BE2C (cell line): Measurements from ENCODE around the gene ZNF701.
A peak's percentile ranks its signal among the peaks of the same experiment; 100 is the strongest.
"Not testable (repeated sequence)": the region's sequence is repeated elsewhere in the genome, so short reads cannot be mapped to it uniquely, and the experiment has no call there.

ENCODE experiments used
- DNase-seq: peaks from one replicate; pipeline ENCODE4 v3.0.0-alpha.2; 2020
- H3K27me3 ChIP-seq: fragments of 250-450 bp; sonication (Bioruptor Pico); 2 replicates; pipeline ENCODE4 v1.5.1; 2020; ENCODE audit warnings: mild to moderate bottlenecking
- H3K36me3 ChIP-seq: fragments of 250-450 bp; sonication (Bioruptor Pico); 2 replicates; pipeline ENCODE4 v1.5.1; 2020; ENCODE audit warnings: mild to moderate bottlenecking
- H3K4me1 ChIP-seq: fragments of 250-450 bp; sonication (Bioruptor Pico); 2 replicates; pipeline ENCODE4 v1.5.1; 2020
- H3K4me3 ChIP-seq: 2 replicates; pipeline ENCODE4 v1.5.1; 2011; ENCODE audit warnings: low read depth, low read length
- H3K9me3 ChIP-seq: fragments of 250-450 bp; sonication (Bioruptor Pico); 2 replicates; pipeline ENCODE4 v1.5.1; 2020
- CTCF ChIP-seq: IDR thresholded peaks from 2 replicates; pipeline ENCODE4 v1.5.1; 2012; ENCODE audit warnings: mild to moderate bottlenecking, low read depth, low read length

The ZNF701 gene

DNA sequence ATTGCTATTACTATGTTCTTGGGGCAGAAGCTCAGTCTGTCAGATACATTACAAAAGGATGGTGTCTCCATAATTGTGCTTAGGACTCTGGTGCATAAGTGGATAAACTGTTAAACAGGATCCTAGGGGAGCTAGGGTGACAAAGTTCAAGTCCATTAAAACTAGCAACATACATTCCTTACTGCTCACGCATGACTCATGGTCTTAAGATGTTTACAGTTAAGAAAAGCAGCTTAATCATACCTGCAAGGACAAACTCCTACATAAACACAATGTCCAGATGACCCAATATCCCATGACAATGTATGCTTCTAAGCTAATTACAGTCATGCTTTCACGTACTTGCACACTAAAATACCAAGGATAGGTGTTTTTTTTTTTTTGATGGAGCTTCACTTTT is 3.5 kb upstream of the ZNF701 start:
- Histone ChIP-seq H3K27me3 (no peaks in the 10 kb centered on the region), H3K9me3 (no peaks in the 10 kb centered on the region), H3K36me3 (no peaks in the 10 kb centered on the region), H3K4me3 (no peak overlapping the region), H3K4me1 (no peaks in the 10 kb centered on the region)
- DNase-seq, result no peak
- no peak for TF ChIP-seq CTCF

GRCh38 chr19:52567921-52568320 is 2.2 kb upstream of the ZNF701 start:
- TF ChIP-seq CTCF, result no peak
- H3K27me3 ChIP-seq, result no peaks in the 10 kb centered on the region
- no peak for DNase-seq
- no peaks in the 10 kb centered on the region for H3K4me1 ChIP-seq
- H3K4me3 ChIP-seq, result no peak overlapping the region
- H3K36me3 ChIP-seq, result no peaks in the 10 kb centered on the region
- no peaks in the 10 kb centered on the region for H3K9me3 ChIP-seq

GRCh38 chr19:52569638-52569999 is 468 bp upstream of the ZNF701 start:
- H3K9me3 ChIP-seq, DNase-seq, H3K4me1 ChIP-seq, H3K36me3 ChIP-seq, H3K27me3 ChIP-seq: not testable (repeated sequence)
- peak overlapping the region; percentile 94 for H3K4me3 ChIP-seq

DNA sequence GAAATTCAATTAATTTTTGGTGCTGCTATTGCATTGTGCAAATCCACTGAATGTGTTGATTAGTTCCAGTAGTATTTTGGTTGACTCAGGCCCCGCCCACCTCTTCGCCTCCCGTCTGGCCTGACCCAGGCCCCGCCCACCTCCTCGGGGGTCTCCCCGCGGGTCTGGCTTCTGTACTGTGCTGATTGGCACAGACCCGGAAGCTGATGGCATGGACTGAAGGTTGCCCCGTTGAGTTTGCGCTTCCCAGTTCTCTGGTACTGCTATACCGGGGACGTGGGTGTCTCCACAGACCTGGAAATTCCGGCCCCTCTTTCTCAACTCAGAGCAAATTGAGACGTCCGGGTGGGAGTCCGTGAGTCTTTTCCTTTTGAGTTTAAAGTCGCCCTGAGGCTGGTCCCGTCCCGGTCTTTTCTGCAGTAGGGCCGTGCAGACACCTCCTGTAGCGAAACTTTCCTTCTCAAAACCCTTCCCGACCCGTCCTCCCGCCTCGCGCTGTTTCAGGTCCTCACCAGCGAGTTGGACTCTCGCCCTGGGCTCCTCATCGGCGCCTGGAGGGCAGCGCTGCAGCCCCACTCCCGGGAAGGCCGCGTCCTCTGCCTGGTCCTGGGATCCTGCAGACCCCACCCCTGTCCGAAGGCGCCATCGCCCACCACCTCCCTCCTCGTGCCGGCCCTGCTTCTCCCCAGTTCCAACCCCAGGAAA is 14.8 kb downstream of the ZNF701 start:
- TF ChIP-seq CTCF, result no peak
- Histone ChIP-seq H3K9me3 (no peaks in the 10 kb centered on the region), H3K4me1 (no peaks in the 10 kb centered on the region), H3K36me3 (no peaks in the 10 kb centered on the region), H3K4me3 (no peak overlapping the region), H3K27me3 (no peaks in the 10 kb centered on the region)
- no peak for DNase-seq

GRCh38 chr19:52585604-52586003 is 15.5 kb downstream of the ZNF701 start:
- Histone ChIP-seq H3K36me3 (no peaks in the 10 kb centered on the region), H3K27me3 (no peaks in the 10 kb centered on the region), H3K9me3 (no peaks in the 10 kb centered on the region), H3K4me3 (no peak overlapping the region), H3K4me1 (no peaks in the 10 kb centered on the region)
- TF ChIP-seq CTCF, result no peak
- DNase-seq, result no peak

DNA sequence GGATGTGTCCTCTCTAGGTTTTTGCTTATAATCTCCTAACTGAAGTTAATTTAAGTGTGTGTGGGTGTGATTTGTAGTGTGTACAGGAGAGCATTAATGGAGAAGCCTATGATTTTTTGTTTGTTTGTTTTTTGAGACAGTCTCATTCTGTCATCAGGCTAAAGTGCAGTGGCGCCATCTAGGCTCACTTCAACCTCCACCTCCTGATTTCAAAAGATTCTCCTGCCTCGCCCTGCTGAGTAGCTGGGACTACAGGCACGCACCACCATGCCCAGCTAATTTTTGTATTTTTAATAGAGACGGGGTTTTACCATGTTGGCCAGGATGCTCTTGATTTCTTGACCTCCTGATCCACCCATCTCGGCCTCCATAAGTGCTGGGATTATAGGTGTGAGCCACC is 20.6 kb downstream of the ZNF701 start:
- no peak overlapping the region for H3K4me3 ChIP-seq
- no peak for TF ChIP-seq CTCF
- H3K4me1 ChIP-seq, result no peaks in the 10 kb centered on the region
- H3K9me3 ChIP-seq, result no peaks in the 10 kb centered on the region
- no peaks in the 10 kb centered on the region for H3K27me3 ChIP-seq
- DNase-seq, result no peak
- no peaks in the 10 kb centered on the region for H3K36me3 ChIP-seq

DNA sequence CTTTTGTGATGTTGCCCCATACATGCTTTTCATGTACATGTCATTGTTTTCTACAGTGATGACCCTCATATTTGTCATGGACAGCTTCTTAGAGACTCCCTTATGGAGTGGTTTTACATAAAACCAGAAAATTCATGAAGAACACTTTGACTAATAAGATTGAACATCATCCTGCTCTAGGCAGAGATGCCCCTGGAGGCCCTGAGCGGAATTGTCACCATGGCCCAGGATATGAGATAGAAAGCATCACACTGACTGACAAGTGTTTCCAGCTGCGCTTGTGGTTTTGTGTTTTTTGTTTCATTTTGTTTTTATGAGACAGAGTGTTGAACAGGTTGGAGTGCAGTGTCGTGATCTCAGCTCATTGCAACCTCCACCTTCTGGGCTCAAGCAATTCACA is 22.2 kb downstream of the ZNF701 start:
- Histone ChIP-seq H3K9me3 (no peaks in the 10 kb centered on the region), H3K36me3 (no peaks in the 10 kb centered on the region), H3K4me1 (no peaks in the 10 kb centered on the region), H3K4me3 (no peak overlapping the region), H3K27me3 (no peaks in the 10 kb centered on the region)
- DNase-seq, result no peak
- TF ChIP-seq CTCF, result no peak

DNA sequence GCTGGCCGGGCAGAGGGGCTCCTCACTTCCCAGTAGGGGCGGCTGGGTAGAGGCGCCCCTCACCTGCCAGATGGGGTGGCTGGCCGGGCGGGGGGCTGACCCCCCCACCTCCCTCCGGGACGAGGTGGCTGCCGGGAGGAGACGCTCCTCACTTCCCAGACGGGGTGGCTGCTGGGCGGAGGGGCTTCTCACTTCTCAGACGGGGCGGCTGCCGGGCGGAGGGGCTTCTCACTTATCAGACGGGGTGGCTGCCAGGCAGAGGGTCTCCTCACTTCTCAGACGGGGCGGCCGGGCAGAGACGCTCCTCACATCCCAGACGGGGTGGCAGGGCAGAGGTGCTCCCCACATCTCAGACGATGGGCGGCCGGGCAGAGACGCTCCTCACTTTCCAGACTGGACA is 23.4 kb downstream of the ZNF701 start:
- not testable (repeated sequence) for H3K9me3 ChIP-seq, DNase-seq, H3K4me1 ChIP-seq, H3K27me3 ChIP-seq, H3K36me3 ChIP-seq, H3K4me3 ChIP-seq
